Measurements from ENCODE around the gene EPS15.
"Not testable (repeated sequence)": the region's sequence is repeated elsewhere in the genome, so short reads cannot be mapped to it uniquely, and the experiment has no call there.

Gene EPS15

DNA sequence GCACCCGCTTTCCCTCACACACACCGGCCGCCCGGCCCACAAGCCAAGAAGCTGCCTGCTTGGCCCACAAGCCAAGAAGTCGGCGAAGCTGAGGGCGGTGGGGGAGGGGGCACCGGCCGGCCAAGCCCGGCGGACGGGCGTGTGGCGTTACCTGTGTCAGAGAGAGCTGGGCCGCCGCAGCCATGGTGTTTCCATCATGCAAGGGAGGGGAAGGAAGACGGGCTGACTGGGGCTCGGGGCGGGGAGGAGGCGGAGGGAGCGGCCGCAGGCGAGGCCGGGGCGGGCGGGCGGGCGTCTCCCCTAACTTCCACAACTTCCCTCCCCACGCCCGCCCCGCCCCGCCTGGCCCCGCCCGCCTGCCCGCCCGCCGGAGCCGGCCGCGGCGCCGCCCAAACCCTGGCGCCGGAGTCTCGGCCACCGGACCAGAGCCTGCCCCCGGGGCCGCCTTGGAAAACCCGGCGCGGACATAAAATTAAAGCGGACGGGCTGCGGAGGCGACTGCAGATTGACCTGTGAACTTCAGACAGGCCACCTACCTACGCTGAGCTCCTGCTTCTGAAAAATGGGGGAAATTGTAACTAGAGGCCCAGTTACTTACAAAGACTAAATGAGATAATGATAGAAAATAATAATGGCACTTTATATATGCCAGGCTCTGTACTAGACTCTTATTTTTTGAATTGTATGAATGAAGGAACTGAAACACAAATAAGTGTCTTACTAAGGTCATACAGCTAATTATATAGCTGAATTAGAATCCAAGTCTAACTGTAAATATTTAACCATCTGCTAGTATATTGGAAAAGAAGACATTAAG lies at the start of gene EPS15:
EPS15 (minus strand) TSS at position 219 of the 817 bp plus-strand sequence; CDS start at position 184, 35 bp downstream.
- DNase-seq (ENCODE audit: low read depth) = peak; percentile 79

DNA sequence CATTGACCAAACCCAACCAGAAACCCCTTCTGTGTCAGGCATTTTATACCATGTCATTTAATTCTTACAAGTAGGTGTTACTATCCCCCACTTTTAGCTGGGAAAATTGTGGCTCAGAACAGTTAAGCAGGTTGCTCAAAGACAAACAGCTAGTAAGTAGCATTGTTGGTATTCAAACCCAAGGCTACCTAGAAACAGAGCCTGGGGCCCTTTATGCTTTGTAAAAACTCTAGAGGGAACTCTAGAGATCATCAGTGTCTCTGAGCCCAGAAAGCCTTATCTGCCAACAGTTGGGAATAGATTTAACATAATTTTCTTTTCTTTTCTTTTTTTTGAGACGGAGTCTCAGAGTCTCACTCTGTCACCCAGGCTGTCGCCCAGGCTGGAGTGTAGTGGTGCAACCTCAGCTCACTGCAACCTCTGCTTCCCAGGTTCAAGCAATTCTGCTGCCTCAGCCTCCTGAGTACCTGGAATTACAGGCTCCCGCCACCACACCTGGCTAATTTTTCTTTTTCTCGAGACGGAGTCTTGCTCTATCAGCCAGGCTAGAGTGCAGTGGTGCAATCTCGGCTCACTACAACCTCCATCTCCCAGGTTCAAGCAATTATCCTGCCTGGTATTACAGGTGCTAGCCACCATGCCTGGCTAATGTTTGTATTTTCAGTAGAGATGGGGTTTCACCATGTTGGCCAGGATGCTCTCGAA lies 49.3 kb upstream of the EPS15 start:
- no peak for DNase-seq (ENCODE audit: low read depth)

- DNase-seq (ENCODE audit: low read depth) = no peak
Observed at GRCh38 chr1:51567653-51568052, 48.6 kb upstream of the EPS15 start.

GRCh38 chr1:51566260-51566659 lies 47.2 kb upstream of the EPS15 start:
- no peak for DNase-seq (ENCODE audit: low read depth)

DNA sequence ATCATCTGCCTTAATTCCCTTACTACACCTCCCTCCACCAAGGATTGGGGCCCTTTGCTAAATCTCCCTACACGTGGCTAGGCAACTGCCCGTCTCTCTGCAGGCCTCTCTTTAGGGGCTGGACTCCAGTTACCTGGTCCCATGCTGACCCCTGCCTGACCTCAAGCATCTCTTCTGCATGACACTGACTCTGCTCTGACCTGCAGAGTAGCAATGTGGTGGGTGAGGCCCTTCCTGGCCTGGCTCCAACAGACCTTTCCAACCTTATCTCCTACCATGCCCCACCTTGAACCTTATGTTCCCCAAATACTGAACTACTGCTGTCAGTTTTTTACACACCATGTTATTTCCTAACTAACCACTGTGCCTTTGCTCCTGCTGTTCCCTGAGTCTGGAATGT lies 45.9 kb upstream of the EPS15 start:
- DNase-seq (ENCODE audit: low read depth) = no peak

DNA sequence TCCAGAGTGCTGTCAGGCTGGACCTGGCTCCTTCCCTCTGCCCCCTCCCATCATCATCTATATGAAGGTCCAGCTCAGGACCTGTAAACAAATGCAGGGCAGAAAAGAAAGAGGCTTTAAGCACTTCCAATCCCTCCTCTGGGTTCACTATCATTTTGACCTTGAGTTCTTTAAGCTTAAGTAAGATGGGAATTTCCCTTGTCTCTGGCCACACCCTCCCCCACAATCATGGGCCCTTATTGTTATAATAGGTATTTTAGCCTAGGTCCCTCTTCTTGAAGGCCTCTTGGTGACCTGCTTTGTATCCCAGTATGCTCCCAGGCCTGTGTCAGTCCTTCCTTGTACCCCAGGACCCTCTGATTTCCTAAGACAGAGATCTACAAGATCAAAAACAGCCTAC lies 45.1 kb upstream of the EPS15 start:
- no peak for DNase-seq (ENCODE audit: low read depth)

GRCh38 chr1:51561702-51562101 lies 42.6 kb upstream of the EPS15 start:
- no peak for DNase-seq (ENCODE audit: low read depth)

DNA sequence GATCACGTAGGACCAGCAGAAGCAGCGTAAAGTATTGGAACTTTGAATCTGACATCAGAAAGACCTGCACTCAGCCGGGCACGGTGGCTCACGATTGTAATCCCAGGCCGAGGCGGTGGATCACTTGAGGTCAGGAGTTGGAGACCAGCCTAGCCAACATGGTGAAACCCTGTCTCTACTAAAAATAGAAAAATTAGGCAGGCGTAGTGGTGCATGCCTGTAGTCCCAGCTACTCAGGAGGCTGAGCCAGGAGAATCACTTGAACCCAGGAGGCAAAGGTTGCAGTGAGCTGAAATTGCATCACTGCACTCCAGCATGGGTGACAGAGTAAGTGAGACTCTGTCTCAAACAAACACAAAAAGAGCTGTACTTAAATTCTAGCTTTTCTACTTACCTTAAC lies 41.8 kb upstream of the EPS15 start:
- not testable (repeated sequence) for DNase-seq (ENCODE audit: low read depth)

- no peak for DNase-seq (ENCODE audit: low read depth)
Observed at GRCh38 chr1:51560034-51560433, 41.0 kb upstream of the EPS15 start.

DNA sequence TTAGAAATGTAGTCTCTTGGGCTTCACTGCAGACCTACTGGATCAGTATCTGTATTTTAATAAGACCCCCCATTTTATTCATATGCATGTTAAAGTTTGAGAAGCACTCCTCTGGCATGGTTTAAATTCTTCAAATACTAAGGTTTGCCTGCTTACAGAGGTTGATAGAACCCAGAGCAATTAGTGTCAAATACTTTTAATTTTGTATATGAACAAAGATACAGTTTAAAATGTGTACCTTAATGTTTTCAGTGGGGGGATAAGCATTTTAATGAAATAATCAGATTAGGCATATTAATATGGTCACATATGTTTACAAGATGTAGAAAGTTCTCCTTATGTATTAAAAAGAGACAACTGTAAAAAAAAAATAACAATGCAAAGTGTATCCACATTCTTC lies 40.4 kb upstream of the EPS15 start:
- no peak for DNase-seq (ENCODE audit: low read depth)

DNA sequence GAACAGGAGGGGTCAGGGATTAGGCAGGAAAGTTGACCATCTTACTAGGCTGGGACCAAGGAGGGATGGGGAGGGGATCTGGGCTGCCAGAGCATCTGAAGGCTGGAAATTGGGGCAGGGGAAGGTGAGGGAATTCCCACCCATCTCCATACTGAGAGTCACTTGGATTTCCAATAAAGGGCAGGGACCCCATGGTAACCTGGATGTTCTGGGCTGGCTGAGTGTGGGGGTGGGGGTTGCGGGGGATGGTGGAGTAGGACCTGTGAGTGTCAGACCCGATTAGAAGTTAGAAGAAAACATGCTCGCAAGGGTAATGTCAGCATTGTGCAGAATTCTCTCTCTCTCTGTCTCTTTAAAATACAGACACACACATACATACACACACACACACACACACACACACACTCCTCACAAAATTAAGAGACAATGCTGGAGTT lies 40.0 kb upstream of the EPS15 start:
- DNase-seq (ENCODE audit: low read depth) = no peak

GRCh38 chr1:51558375-51558924 lies 39.4 kb upstream of the EPS15 start:
- DNase-seq (ENCODE audit: low read depth) = no peak

DNA sequence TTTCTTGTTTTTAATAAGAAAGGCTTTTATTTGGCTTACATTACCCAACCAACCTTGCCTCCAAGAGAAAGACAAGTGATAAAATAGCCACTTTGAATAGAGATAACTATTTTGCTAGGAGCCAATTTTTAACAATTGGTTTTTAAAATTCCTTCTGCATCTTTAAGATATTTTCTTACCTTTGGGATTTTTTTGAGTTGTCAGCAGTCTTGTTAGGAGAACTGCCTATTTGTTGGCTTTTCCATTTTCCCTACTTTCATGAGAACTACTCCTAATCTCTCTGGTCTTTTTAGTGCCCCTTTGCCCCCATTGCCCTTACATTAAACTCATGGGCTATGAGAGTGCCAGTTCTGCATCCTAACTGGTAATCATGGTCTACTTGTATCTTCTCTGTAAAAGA lies 38.1 kb upstream of the EPS15 start:
- DNase-seq (ENCODE audit: low read depth) = no peak

GRCh38 chr1:51555866-51556619 lies 37.0 kb upstream of the EPS15 start:
- no peak for DNase-seq (ENCODE audit: low read depth)

DNA sequence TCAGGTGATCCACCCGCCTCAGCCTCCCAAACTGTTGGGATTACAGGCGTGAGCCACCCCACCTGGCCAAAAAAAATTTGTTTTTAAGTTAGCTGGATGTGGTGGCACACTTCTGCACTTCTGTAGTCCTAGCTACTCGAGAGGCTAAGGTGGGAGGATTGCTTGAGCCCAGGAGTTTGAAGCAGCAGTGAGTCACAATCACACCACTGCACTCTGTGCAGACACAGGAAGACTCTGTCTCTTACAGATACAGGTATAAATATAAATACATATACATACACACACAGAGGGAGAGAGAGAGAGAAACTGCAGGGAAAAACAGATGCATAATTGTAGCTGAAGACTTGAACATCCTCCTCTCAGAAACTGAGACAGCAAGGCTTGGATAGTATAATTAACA lies 34.8 kb upstream of the EPS15 start:
- no peak for DNase-seq (ENCODE audit: low read depth)

DNA sequence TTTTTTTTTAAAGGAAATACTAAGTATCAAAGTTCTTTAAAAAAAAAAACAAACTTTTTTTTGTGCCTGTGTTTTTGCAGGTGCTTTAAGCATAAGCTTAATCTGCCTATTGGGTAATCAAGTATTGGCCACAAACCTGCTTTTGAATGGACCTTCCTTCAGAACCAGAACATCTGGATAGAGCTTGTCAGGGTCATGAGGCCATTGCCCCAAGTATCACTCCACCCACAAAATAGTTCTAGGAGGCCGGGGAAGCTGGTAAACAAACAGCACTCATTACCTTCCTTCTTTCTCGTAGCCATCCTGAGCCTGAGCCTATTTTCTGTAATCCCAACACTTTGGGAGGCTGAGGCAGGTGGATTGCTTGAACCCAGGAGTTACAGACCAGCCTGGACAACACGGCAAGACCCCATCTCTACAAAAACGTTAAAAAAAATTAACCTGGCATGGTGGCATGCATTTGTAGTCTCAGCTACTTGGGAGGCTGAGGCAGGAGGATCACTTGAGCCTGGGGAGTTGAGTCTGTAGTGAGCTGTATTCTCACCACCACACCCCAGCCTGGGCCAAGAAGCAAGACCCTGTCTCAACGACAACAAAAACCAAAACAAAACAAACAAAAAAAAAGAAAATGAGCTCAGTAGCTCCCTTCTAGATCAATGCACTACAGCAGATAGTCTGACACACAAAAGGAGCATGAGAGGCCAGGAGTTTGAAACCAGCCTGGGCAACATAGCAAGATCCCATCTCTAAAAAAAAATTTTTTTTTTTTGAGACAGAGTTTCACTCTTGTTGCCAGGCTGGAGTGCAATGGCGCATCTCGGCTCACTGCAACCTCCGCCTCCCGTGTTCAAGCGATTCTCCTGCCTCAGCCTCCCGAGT lies 34.1 kb upstream of the EPS15 start:
- no peak for DNase-seq (ENCODE audit: low read depth)

GRCh38 chr1:51551848-51552296 lies 32.8 kb upstream of the EPS15 start:
- DNase-seq (ENCODE audit: low read depth) = no peak

DNA sequence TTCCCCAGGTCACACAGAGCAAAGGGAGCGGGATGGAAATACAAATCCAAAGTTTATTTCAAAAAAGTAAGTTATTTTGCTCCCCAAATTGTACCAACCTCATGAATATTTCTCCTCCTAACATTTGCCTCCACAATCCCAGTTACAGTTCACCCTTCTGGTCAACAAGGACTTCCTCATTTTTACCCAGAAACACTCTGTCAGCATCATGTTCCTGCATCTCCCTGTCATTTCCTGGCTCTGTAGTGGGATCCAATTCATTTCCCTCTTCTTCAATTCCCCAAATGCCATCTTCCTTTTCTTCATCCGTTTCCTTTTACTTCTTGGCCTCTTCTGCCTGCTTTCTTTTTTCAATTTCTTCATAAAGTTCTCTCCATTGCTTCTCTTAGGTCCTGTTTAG lies 32.0 kb upstream of the EPS15 start:
- no peak for DNase-seq (ENCODE audit: low read depth)

DNA sequence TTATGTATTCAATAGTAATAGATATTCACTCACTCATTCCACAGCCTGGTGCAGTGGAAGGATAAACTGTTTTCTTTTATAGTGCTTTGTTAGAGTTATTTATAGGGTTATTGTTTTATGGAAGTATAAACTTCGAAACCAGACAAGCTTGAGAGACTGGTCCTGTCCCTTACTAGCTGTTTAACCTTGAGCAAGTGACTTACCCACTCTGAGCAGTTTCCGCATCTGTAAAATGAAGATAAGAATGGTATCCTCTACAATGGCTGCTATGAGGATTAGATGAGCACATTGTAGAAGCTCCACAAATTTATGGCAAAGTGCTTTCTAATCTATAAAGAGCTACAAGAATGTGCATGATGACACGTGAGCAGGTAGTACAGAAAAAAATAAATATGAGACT lies 30.8 kb upstream of the EPS15 start:
- DNase-seq (ENCODE audit: low read depth) = no peak

GRCh38 chr1:51549016-51549619 lies 30.1 kb upstream of the EPS15 start:
- no peak for DNase-seq (ENCODE audit: low read depth)

DNA sequence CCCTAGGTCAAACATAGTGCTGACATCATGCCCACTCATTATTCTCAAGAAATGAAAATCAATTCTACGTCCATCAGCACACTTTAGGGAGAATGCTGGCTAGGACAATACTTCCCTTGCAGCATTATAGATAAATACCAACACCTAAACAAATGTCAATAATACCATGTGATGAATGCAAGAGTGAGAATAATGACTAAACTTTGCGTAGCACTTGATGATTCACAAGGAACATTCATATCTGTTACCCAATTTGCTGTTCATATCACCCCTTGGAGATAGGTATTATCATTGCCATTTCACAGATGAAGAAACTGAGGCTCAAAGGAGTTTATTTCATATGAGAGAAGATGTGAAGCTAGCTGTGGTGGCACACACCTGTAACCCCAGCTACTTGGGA lies 24.8 kb upstream of the EPS15 start:
- DNase-seq (ENCODE audit: low read depth) = no peak
